ENCODE results near the gene XKR8.
"Not testable (repeated sequence)": the region's sequence is repeated elsewhere in the genome, so short reads cannot be mapped to it uniquely, and the experiment has no call there.

The XKR8 gene

DNA sequence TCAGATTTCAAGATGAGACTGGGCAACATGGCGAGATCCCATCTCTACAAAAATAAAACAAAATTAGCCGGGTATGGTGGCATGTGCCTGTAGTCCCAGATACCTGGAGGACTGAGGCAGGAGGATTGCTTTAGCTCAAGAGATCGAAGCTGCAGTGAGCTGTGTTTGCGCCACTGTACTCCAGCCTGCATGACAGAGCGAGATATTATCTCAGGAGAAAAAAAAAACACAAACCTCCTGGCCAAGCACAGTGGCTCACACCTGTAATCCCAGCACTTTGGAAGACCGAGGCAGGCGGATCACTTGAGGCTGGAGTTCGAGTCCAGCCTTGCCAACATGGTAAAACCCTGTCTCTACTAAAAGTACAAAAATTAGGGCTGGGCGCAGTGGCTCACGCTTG is 42.8 kb downstream of the XKR8 start:
- no peak overlapping the region for H3K9ac ChIP-seq (ENCODE audit: low read length)
- H3K27me3 ChIP-seq (replicated peaks; ENCODE audit: insufficient read depth, low read length): no peaks in the 10 kb centered on the region
- no peaks in the 10 kb centered on the region for H3K9me3 ChIP-seq (replicated peaks; ENCODE audit: insufficient read depth, low read length)
- H2AFZ ChIP-seq (ENCODE audit: low read length): no peak overlapping the region
- TF ChIP-seq, protein P1, sequence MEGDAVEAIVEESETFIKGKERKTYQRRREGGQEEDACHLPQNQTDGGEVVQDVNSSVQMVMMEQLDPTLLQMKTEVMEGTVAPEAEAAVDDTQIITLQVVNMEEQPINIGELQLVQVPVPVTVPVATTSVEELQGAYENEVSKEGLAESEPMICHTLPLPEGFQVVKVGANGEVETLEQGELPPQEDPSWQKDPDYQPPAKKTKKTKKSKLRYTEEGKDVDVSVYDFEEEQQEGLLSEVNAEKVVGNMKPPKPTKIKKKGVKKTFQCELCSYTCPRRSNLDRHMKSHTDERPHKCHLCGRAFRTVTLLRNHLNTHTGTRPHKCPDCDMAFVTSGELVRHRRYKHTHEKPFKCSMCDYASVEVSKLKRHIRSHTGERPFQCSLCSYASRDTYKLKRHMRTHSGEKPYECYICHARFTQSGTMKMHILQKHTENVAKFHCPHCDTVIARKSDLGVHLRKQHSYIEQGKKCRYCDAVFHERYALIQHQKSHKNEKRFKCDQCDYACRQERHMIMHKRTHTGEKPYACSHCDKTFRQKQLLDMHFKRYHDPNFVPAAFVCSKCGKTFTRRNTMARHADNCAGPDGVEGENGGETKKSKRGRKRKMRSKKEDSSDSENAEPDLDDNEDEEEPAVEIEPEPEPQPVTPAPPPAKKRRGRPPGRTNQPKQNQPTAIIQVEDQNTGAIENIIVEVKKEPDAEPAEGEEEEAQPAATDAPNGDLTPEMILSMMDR (IDR thresholded peaks at IDR 0.05; ENCODE audit: low read length): no peak
- no peak for TF ChIP-seq EZH2phosphoT487 (IDR thresholded peaks at IDR 0.05; ENCODE audit: low read length)
- TF ChIP-seq EZH2 (optimal IDR thresholded peaks at IDR 0.05; ENCODE audit: low read depth, low read length): no peak
- H3K4me3 ChIP-seq (ENCODE audit: low read length): no peak overlapping the region
- no peak overlapping the region for H3K27ac ChIP-seq (ENCODE audit: low read length)
- no peaks in the 10 kb centered on the region for H4K20me1 ChIP-seq (ENCODE audit: insufficient read depth, low read length)
- H3F3A ChIP-seq (ENCODE audit: insufficient read depth, low read length): no peaks in the 10 kb centered on the region
- no peaks in the 10 kb centered on the region; the same call in 1 of the 2 replicates for H3K36me3 ChIP-seq (replicated peaks; ENCODE audit: insufficient read depth, low read length)
- no peaks in the 10 kb centered on the region for H3K79me2 ChIP-seq (ENCODE audit: low read length)
- H3K4me2 ChIP-seq (ENCODE audit: low read depth, low read length): no peak overlapping the region
- no peak for DNase-seq
- no peaks in the 10 kb centered on the region for H3K9me2 ChIP-seq (replicated peaks; ENCODE audit: insufficient read depth, low read length)
- H3K4me1 ChIP-seq (ENCODE audit: low read length): no peaks in the 10 kb centered on the region

DNA sequence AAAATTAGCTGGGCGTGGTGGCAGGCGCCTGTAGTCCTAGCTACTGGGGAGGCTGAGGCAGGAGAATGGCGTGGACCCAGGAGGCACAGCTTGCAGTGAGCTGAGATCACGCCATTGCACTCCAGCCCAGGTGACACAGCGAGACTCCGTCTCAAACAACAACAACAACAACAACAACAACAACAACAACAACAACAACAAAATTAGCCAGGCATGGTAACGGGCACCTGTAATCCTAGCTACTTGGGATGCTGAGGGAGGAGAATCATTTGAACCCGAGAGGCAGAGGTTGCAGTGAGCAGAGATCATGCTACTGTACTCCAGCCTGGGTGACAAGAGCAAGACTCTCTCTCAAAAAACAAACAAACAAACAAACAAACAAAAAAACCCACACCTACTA is 43.3 kb downstream of the XKR8 start:
- H3K9me3 ChIP-seq (replicated peaks; ENCODE audit: insufficient read depth, low read length); H3K27me3 ChIP-seq (replicated peaks; ENCODE audit: insufficient read depth, low read length); H3K79me2 ChIP-seq (ENCODE audit: low read length); H3K9ac ChIP-seq (ENCODE audit: low read length); H3K4me2 ChIP-seq (ENCODE audit: low read depth, low read length); H3K4me1 ChIP-seq (ENCODE audit: low read length); H3K9me2 ChIP-seq (replicated peaks; ENCODE audit: insufficient read depth, low read length); H2AFZ ChIP-seq (ENCODE audit: low read length); H3K4me3 ChIP-seq (ENCODE audit: low read length); H3K27ac ChIP-seq (ENCODE audit: low read length); H4K20me1 ChIP-seq (ENCODE audit: insufficient read depth, low read length); H3K36me3 ChIP-seq (replicated peaks; ENCODE audit: insufficient read depth, low read length); DNase-seq; H3F3A ChIP-seq (ENCODE audit: insufficient read depth, low read length): not testable (repeated sequence)

DNA sequence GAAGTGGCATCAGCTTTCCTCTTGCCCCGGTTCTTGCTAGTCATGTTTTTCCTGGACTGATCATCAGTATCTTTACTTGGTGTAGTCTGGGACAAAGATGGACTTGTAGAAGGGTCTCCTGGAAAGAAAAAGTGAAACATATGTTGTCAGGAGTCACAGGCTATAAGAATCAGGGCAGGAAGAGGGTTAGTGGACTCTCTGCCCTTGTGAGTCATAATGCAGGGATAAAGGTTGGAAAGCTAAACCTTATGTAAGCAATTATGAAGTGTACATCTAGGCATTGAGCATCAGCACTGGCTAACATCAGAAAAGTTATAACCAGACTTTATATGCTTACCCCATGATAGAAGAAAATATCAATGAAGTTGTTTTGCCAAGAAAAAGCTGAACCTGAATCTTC is 51.2 kb downstream of the XKR8 start:
- TF ChIP-seq EZH2 (optimal IDR thresholded peaks at IDR 0.05; ENCODE audit: low read depth, low read length) (no peak), EZH2phosphoT487 (IDR thresholded peaks at IDR 0.05; ENCODE audit: low read length) (no peak)
- TF ChIP-seq, protein P1 (IDR thresholded peaks at IDR 0.05; ENCODE audit: low read length): no peak
- H3K9me3 ChIP-seq (replicated peaks; ENCODE audit: insufficient read depth, low read length): no peaks in the 10 kb centered on the region
- no peaks in the 10 kb centered on the region for H4K20me1 ChIP-seq (ENCODE audit: insufficient read depth, low read length)
- no peak for DNase-seq
- H3K27ac ChIP-seq (ENCODE audit: low read length): no peak overlapping the region
- H3K36me3 ChIP-seq (replicated peaks; ENCODE audit: insufficient read depth, low read length): peaks cover 13% of the 10 kb centered on the region
- no peak overlapping the region for H3K4me3 ChIP-seq (ENCODE audit: low read length)
- no peak overlapping the region for H3K4me2 ChIP-seq (ENCODE audit: low read depth, low read length)
- no peak overlapping the region for H3K9ac ChIP-seq (ENCODE audit: low read length)
- no peaks in the 10 kb centered on the region for H3K4me1 ChIP-seq (ENCODE audit: low read length)
- H2AFZ ChIP-seq (ENCODE audit: low read length): no peak overlapping the region
- H3F3A ChIP-seq (ENCODE audit: insufficient read depth, low read length): no peaks in the 10 kb centered on the region
- H3K27me3 ChIP-seq (replicated peaks; ENCODE audit: insufficient read depth, low read length): no peaks in the 10 kb centered on the region
- H3K79me2 ChIP-seq (ENCODE audit: low read length): peaks cover 11% of the 10 kb centered on the region
- no peaks in the 10 kb centered on the region for H3K9me2 ChIP-seq (replicated peaks; ENCODE audit: insufficient read depth, low read length)

All from MM.1S (cell line).